GM19351 (cell line): ENCODE results near the gene PARD6G.

Source experiments
- ATAC-seq: cut with Tn5 transposase; IDR thresholded peaks from one replicate; pipeline ENCODE4 v1.9.1; 2021; ENCODE audit warnings: mild to moderate bottlenecking, moderate library complexity; ENCODE audit not compliant: unreplicated experiment

Gene PARD6G

GRCh38 chr18:80192653-80193385 is 54.5 kb downstream of the PARD6G start:
- ATAC-seq = no peak

DNA sequence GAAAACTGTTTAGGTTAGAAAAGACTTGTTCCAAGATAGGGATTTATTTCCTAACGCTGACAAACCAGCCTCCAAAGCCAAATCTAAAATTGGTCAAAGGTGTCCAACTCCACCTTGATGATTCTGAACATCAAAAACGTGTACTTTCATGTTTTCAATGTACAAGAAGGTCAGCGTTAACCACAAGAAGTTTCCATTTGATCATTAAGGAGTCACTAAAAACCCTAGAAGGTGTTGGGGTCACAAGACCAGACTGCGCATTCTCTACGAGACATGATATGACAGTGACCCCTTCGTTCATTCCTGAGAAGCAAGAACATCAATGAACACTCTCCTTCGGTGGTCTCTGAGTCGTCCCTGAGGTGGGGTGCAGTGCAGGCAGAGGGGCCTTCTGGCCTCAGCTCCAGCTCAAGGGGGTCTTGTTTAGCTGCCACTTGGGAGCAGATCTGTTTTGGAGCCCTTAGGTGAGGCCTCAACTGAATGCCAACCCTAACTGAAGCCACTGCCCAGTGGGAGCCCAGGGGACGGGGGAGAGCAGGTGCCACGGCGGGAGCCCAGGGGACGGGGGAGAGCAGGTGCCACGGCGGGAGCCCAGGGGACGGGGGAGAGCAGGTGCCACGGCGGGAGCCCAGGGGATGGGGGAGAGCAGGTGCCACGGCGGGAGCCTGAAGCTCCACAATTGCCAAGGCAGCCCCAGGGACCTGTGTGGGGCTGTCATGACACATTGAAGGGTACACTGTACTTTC is 55.2 kb downstream of the PARD6G start:
- peak; percentile 35 for ATAC-seq

- peak; percentile 58 for ATAC-seq
Observed at GRCh38 chr18:80191264-80191663, 56.0 kb downstream of the PARD6G start.

DNA sequence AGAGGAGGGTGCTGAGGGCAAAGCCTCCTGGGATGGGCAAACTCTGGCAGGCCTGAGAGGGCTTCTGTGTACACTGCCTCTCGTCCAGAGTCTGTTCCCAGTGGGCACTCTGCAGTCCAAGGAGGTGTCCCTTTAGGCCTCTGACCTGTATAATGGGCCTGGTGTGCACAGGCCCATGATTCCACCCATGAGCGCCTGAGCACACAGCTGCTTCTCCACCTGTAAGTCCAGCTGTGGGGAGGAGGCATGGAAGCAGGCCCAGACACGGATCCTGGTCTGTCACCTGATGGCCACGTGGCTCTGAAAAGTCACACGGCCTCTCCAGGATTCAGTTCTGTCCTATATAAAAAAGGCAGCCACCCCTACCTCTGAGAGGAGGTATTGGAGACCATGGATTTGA is 57.0 kb downstream of the PARD6G start:
- ATAC-seq = no peak

GRCh38 chr18:80189531-80189865 is 57.8 kb downstream of the PARD6G start:
- ATAC-seq = no peak

DNA sequence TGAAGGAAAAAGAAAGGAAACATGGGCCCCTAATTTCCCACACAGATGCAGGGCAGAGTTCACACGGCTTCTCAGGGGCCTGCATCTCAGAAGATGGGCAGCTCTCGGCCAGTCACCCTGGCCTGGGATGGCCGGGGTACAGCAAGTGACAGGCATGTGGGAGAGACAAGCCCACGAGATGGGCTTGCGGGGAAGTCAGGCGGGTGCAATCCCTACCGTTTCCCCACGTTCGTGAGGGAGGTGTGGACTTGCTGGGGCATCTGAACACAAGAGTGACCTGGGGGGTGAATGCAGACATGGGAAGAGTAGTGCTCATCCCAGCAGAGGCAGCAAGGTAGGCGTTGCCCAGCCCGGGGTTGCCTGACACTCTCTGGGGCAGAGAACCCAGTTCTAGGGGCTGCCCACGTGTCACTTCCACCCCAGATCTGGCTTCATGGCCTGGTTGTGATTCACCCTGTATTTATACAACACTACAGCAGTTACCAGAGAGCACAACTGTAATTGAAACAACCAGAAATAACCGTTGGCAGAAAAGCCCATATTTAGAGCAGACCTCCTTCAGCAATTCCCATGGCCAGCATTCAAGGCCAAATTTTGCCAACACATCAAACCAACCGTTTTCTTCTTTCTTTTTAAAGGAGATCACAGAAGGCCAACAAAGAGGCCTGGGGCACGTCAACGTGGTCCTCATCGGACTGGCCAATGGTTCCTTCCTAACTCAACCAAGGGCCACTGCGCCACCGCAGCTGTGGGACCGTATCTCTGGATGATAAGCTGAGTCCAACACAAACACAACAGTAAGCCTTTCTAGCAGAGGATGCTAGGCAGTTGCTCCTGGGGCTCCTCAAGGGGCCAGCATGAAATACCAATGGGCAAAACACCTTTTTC is 58.4 kb downstream of the PARD6G start:
- ATAC-seq = no peak

DNA sequence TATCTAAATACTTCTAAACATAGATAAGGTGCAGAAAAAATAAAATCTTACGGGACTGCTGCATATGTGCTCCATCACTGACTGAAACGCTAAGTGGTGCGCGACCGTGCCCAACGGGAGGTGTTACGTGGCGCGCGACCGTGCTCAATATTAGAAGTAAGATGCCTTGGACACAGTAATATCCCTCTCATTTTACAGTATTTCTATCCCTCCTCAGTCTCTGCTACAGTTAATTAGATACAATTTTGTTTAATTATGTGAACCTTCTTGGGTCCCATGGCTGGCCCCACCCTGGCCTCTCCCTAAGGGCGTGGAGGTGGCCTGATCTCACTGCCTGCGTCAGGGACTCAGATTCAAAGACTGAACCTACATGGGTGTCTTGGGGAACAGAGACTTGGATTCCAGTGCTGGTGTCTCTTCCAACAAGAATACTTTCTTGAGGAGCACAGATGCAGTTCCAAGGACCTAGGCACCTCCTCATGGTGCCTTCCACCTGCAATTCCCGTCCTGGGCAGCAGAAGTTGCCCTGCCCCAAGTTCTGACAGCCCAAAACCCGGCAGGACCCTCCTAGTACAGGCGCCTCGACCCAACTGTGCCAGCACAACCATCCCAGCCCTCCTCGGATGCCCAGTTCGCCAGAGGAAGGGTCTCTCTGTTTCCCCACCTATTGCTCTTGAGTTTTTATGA is 59.2 kb downstream of the PARD6G start:
- no peak for ATAC-seq

GRCh38 chr18:80185545-80185944 is 61.8 kb downstream of the PARD6G start:
- ATAC-seq = no peak

DNA sequence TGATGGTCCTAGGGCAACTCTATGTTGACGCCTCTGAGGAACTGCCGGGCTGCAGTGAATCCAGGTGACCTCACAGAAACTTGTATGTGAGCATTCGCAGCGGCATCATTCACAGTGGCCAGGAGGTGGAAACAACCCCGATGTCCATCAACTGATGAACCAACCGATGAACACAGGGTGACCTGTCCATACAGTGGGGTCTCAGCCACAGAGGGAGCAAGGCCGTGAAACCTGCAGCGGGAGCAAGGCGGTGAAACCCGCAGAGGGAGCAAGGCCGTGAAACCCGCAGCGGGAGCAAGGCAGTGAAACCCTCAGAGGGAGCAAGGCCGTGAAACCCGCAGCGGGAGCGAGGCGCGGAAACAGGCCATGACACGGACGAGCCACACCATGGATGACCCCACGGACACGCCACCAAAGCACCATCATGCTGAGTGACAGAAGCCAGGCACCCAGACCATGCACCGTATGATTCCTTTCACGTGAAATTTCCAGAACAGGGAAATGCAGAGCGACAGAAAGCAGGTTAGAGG is 63.0 kb downstream of the PARD6G start:
- no peak for ATAC-seq

GRCh38 chr18:80183273-80184050 is 63.9 kb downstream of the PARD6G start:
- no peak for ATAC-seq

- ATAC-seq = no peak
Observed at GRCh38 chr18:80182855-80183254, 64.5 kb downstream of the PARD6G start.

DNA sequence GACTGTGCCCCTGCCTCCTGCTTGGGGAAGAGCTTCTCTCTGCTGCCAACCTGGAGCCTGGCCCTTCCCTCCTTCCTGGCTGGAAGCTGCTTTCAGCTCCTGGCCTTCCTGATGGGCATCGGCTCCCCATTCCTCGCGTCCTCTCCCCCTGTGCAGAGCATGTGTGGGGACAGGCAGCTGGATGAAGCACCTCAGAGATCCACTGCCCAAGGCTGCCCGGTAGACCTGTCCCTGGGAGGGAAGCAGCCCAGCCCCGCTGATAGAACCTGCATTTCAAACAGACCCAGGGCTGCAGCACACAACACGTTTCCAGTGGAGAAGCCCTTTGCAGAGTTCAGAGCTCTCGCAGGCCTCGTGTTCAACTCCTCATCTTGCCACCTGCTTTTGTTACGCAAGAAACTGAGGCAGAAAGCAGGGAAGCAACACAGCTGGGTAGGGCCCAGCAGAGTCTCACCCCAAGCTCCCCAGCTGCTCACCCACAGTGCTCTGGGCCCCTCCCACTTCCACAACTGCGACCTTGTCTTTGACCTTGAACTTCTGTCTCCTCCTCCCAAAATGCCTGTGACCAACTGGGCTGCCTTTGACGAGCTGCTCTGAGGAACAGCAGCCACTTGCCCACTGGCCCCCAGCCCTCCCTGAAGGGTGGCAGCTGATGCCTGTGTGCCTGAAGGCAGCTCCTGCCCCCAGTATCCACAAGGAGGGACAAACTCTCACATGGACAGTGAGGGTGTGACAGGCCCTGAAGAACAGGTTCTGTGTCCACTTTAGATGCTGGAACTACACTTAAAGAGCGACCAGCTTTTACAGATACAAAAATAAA is 65.5 kb downstream of the PARD6G start:
- ATAC-seq = no peak

DNA sequence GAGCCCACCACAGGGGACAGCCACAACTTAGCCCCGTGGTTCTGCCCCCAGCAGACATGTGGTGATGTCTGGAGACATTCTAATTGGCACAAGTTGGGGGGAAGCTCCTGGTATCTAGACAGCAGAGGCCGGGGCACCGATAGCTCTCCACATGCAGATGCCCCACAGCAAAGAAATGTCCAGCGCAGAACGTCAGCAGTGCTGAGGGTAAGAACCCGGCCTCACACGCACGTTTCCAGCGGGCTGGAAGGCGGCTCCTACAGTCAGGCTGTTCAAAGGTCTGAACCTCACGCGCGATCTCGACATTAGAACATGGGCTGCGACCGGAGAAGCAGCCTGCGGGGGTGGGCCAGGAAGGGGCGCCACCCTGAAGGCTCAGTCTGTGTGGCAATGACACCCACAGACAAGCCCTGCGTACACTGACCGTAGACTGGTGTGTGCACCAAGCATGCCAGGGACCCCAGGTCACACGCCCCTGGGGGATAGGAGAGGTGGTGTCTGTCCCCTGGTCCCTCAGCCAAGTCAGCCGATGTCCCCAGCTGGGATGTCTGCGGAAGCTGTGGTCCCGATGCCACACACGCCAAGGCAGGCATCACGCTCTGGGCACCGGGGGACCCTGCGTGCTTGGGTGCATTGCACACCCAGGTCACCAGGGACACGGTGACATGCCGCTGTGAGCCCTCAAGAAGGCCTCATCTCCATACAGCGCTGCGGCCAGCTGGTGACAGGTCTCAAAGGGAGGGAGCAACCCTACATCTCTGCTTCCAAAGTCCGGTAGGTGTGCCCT is 66.3 kb downstream of the PARD6G start:
- ATAC-seq = no peak

- peak; percentile 65 for ATAC-seq
Observed at GRCh38 chr18:80179857-80180558, 67.3 kb downstream of the PARD6G start.

DNA sequence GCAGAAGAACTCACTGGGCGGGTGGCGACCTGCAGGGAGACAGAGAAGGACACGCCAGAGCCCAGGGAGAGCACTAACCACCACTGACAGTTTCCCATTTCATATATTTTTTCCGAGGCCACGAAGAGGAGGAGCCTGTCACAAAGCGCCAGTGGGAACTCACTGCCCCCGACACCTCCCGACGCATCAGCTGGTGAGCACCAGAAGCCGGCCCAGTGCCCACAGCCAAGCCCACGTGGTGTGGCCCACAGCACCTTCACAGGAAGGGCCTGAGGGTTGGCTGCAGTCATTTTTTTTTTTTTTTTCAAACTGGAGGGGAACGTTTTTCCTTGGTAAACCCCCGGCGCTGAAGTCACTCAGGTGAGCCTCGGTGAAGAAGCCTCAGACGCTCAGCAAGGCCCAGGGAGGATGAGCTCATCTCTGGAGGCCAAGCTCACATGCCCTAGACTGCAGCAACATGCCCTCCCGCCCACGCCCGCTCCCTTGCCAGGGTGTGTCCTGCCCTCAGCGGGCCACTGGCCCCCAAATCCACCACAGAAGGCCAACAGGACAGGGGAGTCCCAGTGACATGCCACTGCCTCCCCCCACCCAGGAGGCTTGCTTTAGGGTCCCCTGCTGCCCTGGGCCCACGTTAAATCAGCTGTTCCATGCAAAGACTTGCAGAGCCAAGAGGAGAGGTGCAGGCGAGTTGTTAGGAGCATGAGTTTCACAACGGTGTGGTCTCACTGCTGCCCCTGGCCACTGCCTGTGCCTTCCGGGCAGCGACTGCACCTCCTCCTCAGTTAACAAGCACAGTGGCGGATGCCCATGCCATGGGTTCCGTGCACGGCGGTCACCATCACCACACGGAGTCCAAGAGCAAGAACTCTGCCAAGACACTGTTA is 68.1 kb downstream of the PARD6G start:
- no peak for ATAC-seq

GRCh38 chr18:80177128-80177527 is 70.2 kb downstream of the PARD6G start:
- no peak for ATAC-seq
